SK-N-SH treated with all-trans-retinoic acid at 6 μM for 48 hours (cell line): ENCODE results near the gene SP3.

Experiments
- ARNTL ChIP-seq: fragments of 450-650 bp; formaldehyde crosslinking; IDR thresholded peaks from 2 replicates; pipeline ENCODE4 v1.5.0; 2020; ENCODE audit warnings: low read depth, mild to moderate bottlenecking, moderate library complexity, borderline replicate concordance
- BACH2 ChIP-seq: fragments of 250-450 bp; sonication (Bioruptor Pico); IDR thresholded peaks from 2 replicates; pipeline ENCODE4 v1.9.0; 2021; ENCODE audit warnings: mild to moderate bottlenecking, borderline replicate concordance
- CREB5 ChIP-seq: fragments of 250-450 bp; sonication (Bioruptor Pico); IDR thresholded peaks from 2 replicates; pipeline ENCODE4 v1.5.1; 2020; ENCODE audit warnings: low read depth, mild to moderate bottlenecking, moderate library complexity
- POU6F1 ChIP-seq: fragments of 250-450 bp; sonication (Bioruptor Pico); IDR thresholded peaks from 2 replicates; pipeline ENCODE4 v1.8.0; 2021; ENCODE audit warnings: low read depth, mild to moderate bottlenecking, moderate library complexity, borderline replicate concordance
- RARB ChIP-seq: fragments of 250-450 bp; sonication (Bioruptor Pico); IDR thresholded peaks from 2 replicates; pipeline ENCODE4 v1.8.0; 2021; ENCODE audit warnings: mild to moderate bottlenecking, moderate library complexity
- SNAI2 ChIP-seq: fragments of 250-450 bp; sonication (Bioruptor Pico); IDR thresholded peaks from 2 replicates; pipeline ENCODE4 v1.5.0; 2020; ENCODE audit warnings: mild to moderate bottlenecking, moderate library complexity
- ZFP3 ChIP-seq: fragments of 250-450 bp; sonication (Bioruptor Pico); IDR thresholded peaks from 2 replicates; pipeline ENCODE4 v1.5.0; 2020; ENCODE audit warnings: mild to moderate bottlenecking, moderate library complexity
- ZFP30 ChIP-seq: fragments of 450-650 bp; formaldehyde crosslinking; IDR thresholded peaks from 2 replicates; pipeline ENCODE4 v1.5.0; 2022; ENCODE audit warnings: mild to moderate bottlenecking, moderate library complexity
- ZNF565 ChIP-seq: fragments of 450-650 bp; formaldehyde crosslinking; conservative IDR thresholded peaks from 2 replicates; pipeline ENCODE4 v1.5.0; 2020; ENCODE audit warnings: low read depth, mild to moderate bottlenecking, moderate library complexity

GRCh38 chr2:174012347-174013314 lies 47.5 kb upstream of the SP3 start:
- TF ChIP-seq ZNF565 (CRISPR knock-in tag): no peak
- no peak for TF ChIP-seq POU6F1
- TF ChIP-seq ARNTL (CRISPR knock-in tag): no peak
- no peak for TF ChIP-seq ZFP30
- TF ChIP-seq ZFP3 (CRISPR knock-in tag): no peak
- no peak for TF ChIP-seq BACH2
- TF ChIP-seq RARB (CRISPR knock-in tag): no peak
- TF ChIP-seq SNAI2 (CRISPR knock-in tag): no peak
- no peak for TF ChIP-seq CREB5 (CRISPR knock-in tag)
